HEK293 (cell line): Measurements from ENCODE around the gene DAPP1.

ENCODE experiments used
- CTCF ChIA-PET: fragments of 350-600 bp; formaldehyde crosslinking; extraction: SDS; loops from one replicate; lab custom pipeline; 2021; ENCODE audit warnings: antibody characterized with exemption; lab: Yijun Ruan, JAX
- POLR2A ChIA-PET: fragments of 300-600 bp; formaldehyde crosslinking; extraction: SDS; loops from one replicate; lab custom pipeline; 2020; ENCODE audit warnings: antibody characterized with exemption, inconsistent platforms; lab: Yijun Ruan, JAX
- H3K27ac ChIP-seq: fragments of 200-500 bp; sonication (Bioruptor generic); 2 replicates; pipeline ENCODE4 v1.5.1; 2014; ENCODE audit warnings: low read depth, low read length, control low read depth, inconsistent platforms; ENCODE audit errors: extremely low read depth
- H3K36me3 ChIP-seq, 2 experiments: fragments of 200-500 bp in 1 of 2; sonication (Bioruptor generic) in 1 of 2; 1 replicate in 1 of 2; 2 replicates in 1 of 2; pipeline ENCODE4 v1.5.1; 2014 to 2017; ENCODE audit warnings: inconsistent platforms in 2 of 2, low read length in 2 of 2; ENCODE audit not compliant: control insufficient read depth in 2 of 2, insufficient read depth in 1 of 2
- H3K4me1 ChIP-seq: fragments of 200-500 bp; sonication (Bioruptor generic); 2 replicates; pipeline ENCODE4 v1.5.1; 2014; ENCODE audit warnings: mild to moderate bottlenecking, low read length, inconsistent platforms; ENCODE audit not compliant: control insufficient read depth, insufficient read depth
- H3K4me3 ChIP-seq: 2 replicates; pipeline ENCODE4 v1.5.1; 2011; ENCODE audit warnings: low read depth, mild to moderate bottlenecking, control low read depth, low read length, moderate library complexity
- H3K9me3 ChIP-seq: fragments of 200-500 bp; sonication (Bioruptor generic); 2 replicates; pipeline ENCODE4 v1.5.1; 2014; ENCODE audit warnings: low read depth, low read length, inconsistent platforms; ENCODE audit not compliant: control insufficient read depth, insufficient read depth
- GFI1B ChIP-seq: fragments of 450-650 bp; formaldehyde crosslinking; IDR thresholded peaks from 2 replicates; pipeline ENCODE4 v1.5.1; 2016; ENCODE audit warnings: missing biosample characterization, missing genetic modification characterization
- IKZF3 ChIP-seq: fragments of 450-650 bp; IDR thresholded peaks from 2 replicates; pipeline ENCODE4 v1.5.0; 2018; ENCODE audit warnings: missing biosample characterization, mild to moderate bottlenecking, missing genetic modification characterization, moderate library complexity
- KLF7 ChIP-seq: fragments of 450-650 bp; formaldehyde crosslinking; IDR thresholded peaks from 2 replicates; pipeline ENCODE4 v1.5.1; 2016; ENCODE audit warnings: missing biosample characterization, missing genetic modification characterization, borderline replicate concordance
- OSR2 ChIP-seq: fragments of 450-650 bp; formaldehyde crosslinking; IDR thresholded peaks from 2 replicates; pipeline ENCODE4 v1.5.1; 2016; ENCODE audit warnings: missing biosample characterization, missing genetic modification characterization
- SCRT2 ChIP-seq: fragments of 450-650 bp; formaldehyde crosslinking; IDR thresholded peaks from 2 replicates; pipeline ENCODE4 v1.5.1; 2016; ENCODE audit warnings: missing biosample characterization, missing genetic modification characterization
- SETDB1 ChIP-seq: IDR thresholded peaks from one replicate; pipeline ENCODE4 v1.6.1; 2017; ENCODE audit warnings: mild to moderate bottlenecking, low read length, moderate library complexity, mixed read lengths; ENCODE audit not compliant: insufficient read length
- ZBTB20 ChIP-seq: fragments of 450-650 bp; formaldehyde crosslinking; IDR thresholded peaks from 2 replicates; pipeline ENCODE4 v1.5.1; 2016; ENCODE audit warnings: missing biosample characterization, missing genetic modification characterization
- ZBTB48 ChIP-seq: fragments of 450-650 bp; formaldehyde crosslinking; IDR thresholded peaks from 2 replicates; pipeline ENCODE4 v1.5.1; 2016; ENCODE audit warnings: missing biosample characterization, missing genetic modification characterization
- ZEB2 ChIP-seq: fragments of 450-650 bp; formaldehyde crosslinking; IDR thresholded peaks from 2 replicates; pipeline ENCODE4 v1.5.1; 2016; ENCODE audit warnings: missing biosample characterization, missing genetic modification characterization
- ZNF140 ChIP-seq: fragments of 450-650 bp; formaldehyde crosslinking; IDR thresholded peaks from 2 replicates; pipeline ENCODE4 v1.5.1; 2016; ENCODE audit warnings: missing biosample characterization, missing genetic modification characterization
- ZNF350 ChIP-seq: fragments of 450-650 bp; formaldehyde crosslinking; IDR thresholded peaks from 2 replicates; pipeline ENCODE4 v1.5.0; 2017; ENCODE audit warnings: missing biosample characterization, mild to moderate bottlenecking, missing genetic modification characterization
- ZNF366 ChIP-seq: fragments of 450-650 bp; formaldehyde crosslinking; conservative IDR thresholded peaks from 2 replicates; pipeline ENCODE4 v1.5.1; 2016; ENCODE audit warnings: missing biosample characterization, missing genetic modification characterization
- ZNF433 ChIP-seq: fragments of 450-650 bp; formaldehyde crosslinking; IDR thresholded peaks from 2 replicates; pipeline ENCODE4 v1.5.1; 2016; ENCODE audit warnings: missing biosample characterization, missing genetic modification characterization, low read depth
- ZNF449 ChIP-seq: fragments of 450-650 bp; formaldehyde crosslinking; IDR thresholded peaks from 2 replicates; pipeline ENCODE4 v1.5.1; 2017; ENCODE audit warnings: missing biosample characterization, mild to moderate bottlenecking, missing genetic modification characterization, moderate library complexity
- ZNF596 ChIP-seq: fragments of 450-650 bp; IDR thresholded peaks from 2 replicates; pipeline ENCODE4 v1.5.0; 2018; ENCODE audit warnings: missing biosample characterization, mild to moderate bottlenecking, missing genetic modification characterization, moderate library complexity
- ZNF600 ChIP-seq: fragments of 450-650 bp; formaldehyde crosslinking; IDR thresholded peaks from 2 replicates; pipeline ENCODE4 v1.5.1; 2016; ENCODE audit warnings: missing biosample characterization, missing genetic modification characterization
- ZNF677 ChIP-seq: fragments of 450-650 bp; IDR thresholded peaks from 2 replicates; pipeline ENCODE4 v1.5.0; 2018; ENCODE audit warnings: missing biosample characterization, mild to moderate bottlenecking, missing genetic modification characterization, moderate library complexity
- TF ChIP-seq, protein P1 (sequence below): fragments of 450-650 bp; formaldehyde crosslinking; IDR thresholded peaks from 2 replicates; pipeline ENCODE4 v1.5.1; 2016; ENCODE audit warnings: missing biosample characterization, missing genetic modification characterization
- TF ChIP-seq, protein P2 (sequence below): fragments of 450-650 bp; formaldehyde crosslinking; IDR thresholded peaks from 2 replicates; pipeline ENCODE4 v1.5.1; 2016; ENCODE audit warnings: missing biosample characterization, missing genetic modification characterization
- TF ChIP-seq, protein P3 (sequence below): fragments of 450-650 bp; formaldehyde crosslinking; IDR thresholded peaks from 2 replicates; pipeline ENCODE4 v1.5.1; 2016; ENCODE audit warnings: missing biosample characterization, missing genetic modification characterization

DAPP1 gene

GRCh38 chr4:99847362-99847976 lies 30.8 kb downstream of the DAPP1 start (continued):
- TF ChIP-seq, protein P1, sequence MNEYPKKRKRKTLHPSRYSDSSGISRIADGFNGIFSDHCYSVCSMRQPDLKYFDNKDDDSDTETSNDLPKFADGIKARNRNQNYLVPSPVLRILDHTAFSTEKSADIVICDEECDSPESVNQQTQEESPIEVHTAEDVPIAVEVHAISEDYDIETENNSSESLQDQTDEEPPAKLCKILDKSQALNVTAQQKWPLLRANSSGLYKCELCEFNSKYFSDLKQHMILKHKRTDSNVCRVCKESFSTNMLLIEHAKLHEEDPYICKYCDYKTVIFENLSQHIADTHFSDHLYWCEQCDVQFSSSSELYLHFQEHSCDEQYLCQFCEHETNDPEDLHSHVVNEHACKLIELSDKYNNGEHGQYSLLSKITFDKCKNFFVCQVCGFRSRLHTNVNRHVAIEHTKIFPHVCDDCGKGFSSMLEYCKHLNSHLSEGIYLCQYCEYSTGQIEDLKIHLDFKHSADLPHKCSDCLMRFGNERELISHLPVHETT = no peak
- TF ChIP-seq GFI1B (tag by site-specific recombination) = no peak
- no peak for TF ChIP-seq SETDB1
- TF ChIP-seq ZNF677 = no peak
- TF ChIP-seq ZEB2 = no peak
- TF ChIP-seq ZNF433 (tag by site-specific recombination) = no peak
- no peak for TF ChIP-seq ZNF600 (tag by site-specific recombination)
- no peak for TF ChIP-seq ZNF350 (tag by site-specific recombination)
- TF ChIP-seq, protein P2, sequence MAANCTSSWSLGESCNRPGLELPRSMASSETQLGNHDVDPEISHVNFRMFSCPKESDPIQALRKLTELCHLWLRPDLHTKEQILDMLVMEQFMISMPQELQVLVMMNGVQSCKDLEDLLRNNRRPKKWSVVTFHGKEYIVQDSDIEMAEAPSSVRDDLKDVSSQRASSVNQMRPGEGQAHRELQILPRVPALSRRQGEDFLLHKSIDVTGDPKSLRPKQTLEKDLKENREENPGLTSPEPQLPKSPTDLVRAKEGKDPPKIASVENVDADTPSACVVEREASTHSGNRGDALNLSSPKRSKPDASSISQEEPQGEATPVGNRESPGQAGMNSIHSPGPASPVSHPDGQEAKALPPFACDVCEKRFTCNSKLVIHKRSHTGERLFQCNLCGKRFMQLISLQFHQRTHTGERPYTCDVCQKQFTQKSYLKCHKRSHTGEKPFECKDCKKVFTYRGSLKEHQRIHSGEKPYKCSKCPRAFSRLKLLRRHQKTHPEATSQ (tag by site-specific recombination) = no peak

GRCh38 chr4:99848591-99849001 lies 32.0 kb downstream of the DAPP1 start:
- no peaks in the 10 kb centered on the region for H3K36me3 ChIP-seq
- POLR2A ChIA-PET = no interaction called here

DNA sequence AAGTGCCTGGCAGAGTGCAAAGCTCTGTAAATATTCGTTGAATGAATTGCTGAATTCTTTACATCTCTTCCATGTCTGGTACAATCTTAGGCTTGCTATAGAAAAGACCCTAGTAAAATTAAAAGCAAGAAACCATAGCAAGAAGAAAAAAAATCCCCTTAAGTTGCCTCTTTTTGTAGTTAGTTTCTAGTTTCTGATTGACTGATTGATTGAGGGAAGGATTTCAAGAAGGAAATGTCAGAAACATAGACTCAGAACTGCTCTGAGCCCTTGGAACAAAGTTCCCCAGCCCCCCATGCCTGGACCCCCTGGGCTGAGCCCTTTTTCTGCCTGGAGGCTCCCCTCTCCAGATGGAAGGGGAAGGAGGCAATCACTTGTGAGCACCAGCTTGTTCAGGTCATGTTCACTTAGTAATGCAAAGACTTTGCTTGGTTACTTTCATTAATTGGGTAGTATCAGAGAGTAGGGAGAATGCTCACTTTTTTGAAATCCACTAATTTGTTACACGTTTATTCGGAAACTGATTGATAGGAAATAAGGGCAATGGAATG lies 35.6 kb downstream of the DAPP1 start:
- CTCF ChIA-PET = interaction anchor here (0.6 to 0.9 kb wide), 2 partner anchors 37 to 41 kb away, joined by 3 read pairs; no protein-coding TSS in a partner anchor
- no peak overlapping the region for H3K4me3 ChIP-seq

More at GRCh38 chr4:99848591-99849001, 32.0 kb downstream of the DAPP1 start:
- Histone ChIP-seq H3K9me3 (no peaks in the 10 kb centered on the region), H3K4me3 (no peak overlapping the region), H3K27ac (no peak overlapping the region), H3K4me1 (no peaks in the 10 kb centered on the region)
- CTCF ChIA-PET = no interaction called here
- TF ChIP-seq, protein P3, sequence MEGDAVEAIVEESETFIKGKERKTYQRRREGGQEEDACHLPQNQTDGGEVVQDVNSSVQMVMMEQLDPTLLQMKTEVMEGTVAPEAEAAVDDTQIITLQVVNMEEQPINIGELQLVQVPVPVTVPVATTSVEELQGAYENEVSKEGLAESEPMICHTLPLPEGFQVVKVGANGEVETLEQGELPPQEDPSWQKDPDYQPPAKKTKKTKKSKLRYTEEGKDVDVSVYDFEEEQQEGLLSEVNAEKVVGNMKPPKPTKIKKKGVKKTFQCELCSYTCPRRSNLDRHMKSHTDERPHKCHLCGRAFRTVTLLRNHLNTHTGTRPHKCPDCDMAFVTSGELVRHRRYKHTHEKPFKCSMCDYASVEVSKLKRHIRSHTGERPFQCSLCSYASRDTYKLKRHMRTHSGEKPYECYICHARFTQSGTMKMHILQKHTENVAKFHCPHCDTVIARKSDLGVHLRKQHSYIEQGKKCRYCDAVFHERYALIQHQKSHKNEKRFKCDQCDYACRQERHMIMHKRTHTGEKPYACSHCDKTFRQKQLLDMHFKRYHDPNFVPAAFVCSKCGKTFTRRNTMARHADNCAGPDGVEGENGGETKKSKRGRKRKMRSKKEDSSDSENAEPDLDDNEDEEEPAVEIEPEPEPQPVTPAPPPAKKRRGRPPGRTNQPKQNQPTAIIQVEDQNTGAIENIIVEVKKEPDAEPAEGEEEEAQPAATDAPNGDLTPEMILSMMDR (tag by site-specific recombination) = no peak

More for the DNA sequence above, 35.6 kb downstream of the DAPP1 start:
- Histone ChIP-seq H3K36me3 (no peaks in the 10 kb centered on the region), H3K9me3 (no peaks in the 10 kb centered on the region), H3K27ac (no peak overlapping the region), H3K4me1 (no peaks in the 10 kb centered on the region)
- POLR2A ChIA-PET = no interaction called here
- TF ChIP-seq SCRT2 (tag by site-specific recombination) (no peak), ZNF449 (tag by site-specific recombination) (no peak), ZNF366 (tag by site-specific recombination) (no peak), ZBTB20 (tag by site-specific recombination) (no peak), SETDB1 (no peak), ZBTB48 (tag by site-specific recombination) (no peak), ZNF140 (no peak), ZNF596 (no peak), IKZF3 (no peak), OSR2 (tag by site-specific recombination) (no peak), KLF7 (no peak)
